ENCODE measurements around the gene GPR75. TPM values are rescaled to one million over a fixed set of nuclear protein-coding genes. Genes with fewer than 3 reads are reported as not detected.

The GPR75 gene
- total RNA-seq, 8 experiments from 2014 or later = 0.87 to 14.2 (median 1.6) TPM

DNA sequence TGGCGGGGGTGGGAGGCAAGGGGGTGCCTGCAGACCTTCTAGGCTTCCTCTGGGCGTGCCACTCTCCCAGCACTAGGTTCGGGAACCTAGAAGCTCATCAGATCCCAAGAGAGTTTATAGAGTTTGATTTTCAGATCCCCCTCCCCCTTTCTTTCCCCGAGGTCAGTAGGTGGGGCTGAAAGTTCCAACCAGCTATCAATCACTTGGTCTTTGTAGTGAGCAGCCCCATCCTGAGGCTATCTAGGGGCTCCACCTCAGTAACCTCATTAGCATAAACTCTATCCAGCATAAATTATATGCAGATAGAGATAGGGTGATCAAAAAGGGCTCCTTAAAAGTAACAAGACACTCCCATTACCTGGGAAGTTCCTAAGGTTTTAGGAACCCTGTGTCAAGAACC is 40.1 kb downstream of the GPR75 start:
- WGBS, 10 experiments = 20 to 90% (median 73%) methylated on average over 1 to 3 of the region's 4 CpGs; no CpG with 5 or more reads in 2 of the 10 experiments
- no peaks in the 10 kb centered on the region for H3K4me1 ChIP-seq (replicated peaks in 1 of 2)
- no peak overlapping the region for H3K4me3 ChIP-seq
- peak in 3 of 8 experiments; percentile 36 to 83 (median 54) for ATAC-seq (replicated peaks in 6 of 8)
- in situ Hi-C loops (cut with MboI; ENCODE audit: low pct_unique_long_range_greater_than_20kb in 2 of 9, low sequenced_read_pairs in 9 of 9, unreplicated experiment in 9 of 9) = no loop called here
- H3K27ac ChIP-seq = no peak overlapping the region

DNA sequence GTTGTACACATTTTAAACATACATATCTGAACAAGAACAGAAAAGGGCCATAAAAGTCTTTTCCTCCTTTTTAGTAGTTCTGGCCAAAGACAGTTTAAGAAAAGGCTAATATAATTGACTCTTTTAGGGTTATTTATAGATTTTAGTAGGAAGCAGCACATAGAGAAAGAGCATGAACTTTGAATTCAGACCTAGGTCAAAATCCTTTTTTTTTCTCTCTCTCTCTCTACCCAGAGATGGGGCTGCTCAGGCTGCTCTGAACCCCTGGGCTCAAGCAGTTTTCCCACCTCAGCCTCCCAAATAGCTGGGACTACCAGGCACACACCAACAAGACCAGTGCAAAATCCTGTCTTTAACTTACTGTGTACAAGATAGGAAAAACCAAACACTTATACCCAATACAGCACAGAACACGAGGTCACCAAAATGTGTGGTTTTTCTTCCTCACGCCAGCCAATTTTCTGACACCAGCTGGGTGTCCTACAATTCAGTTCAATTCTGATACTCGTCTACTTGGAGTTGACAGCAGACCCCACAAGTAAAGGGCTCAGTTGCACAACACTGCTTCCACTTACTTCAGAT is 40.8 kb downstream of the GPR75 start:
- H3K27ac ChIP-seq = no peak overlapping the region
- H3K4me1 ChIP-seq (replicated peaks in 1 of 2) = no peaks in the 10 kb centered on the region
- ATAC-seq (replicated peaks in 6 of 8) = no peak
- no peak overlapping the region for H3K4me3 ChIP-seq
- in situ Hi-C loops (cut with MboI; ENCODE audit: low pct_unique_long_range_greater_than_20kb in 2 of 9, low sequenced_read_pairs in 9 of 9, unreplicated experiment in 9 of 9) = no loop called here
- WGBS, 10 experiments = 80 to 100% (median 98%) methylated on average over 1 to 3 of the region's 3 CpGs; no CpG with 5 or more reads in 4 of the 10 experiments

DNA sequence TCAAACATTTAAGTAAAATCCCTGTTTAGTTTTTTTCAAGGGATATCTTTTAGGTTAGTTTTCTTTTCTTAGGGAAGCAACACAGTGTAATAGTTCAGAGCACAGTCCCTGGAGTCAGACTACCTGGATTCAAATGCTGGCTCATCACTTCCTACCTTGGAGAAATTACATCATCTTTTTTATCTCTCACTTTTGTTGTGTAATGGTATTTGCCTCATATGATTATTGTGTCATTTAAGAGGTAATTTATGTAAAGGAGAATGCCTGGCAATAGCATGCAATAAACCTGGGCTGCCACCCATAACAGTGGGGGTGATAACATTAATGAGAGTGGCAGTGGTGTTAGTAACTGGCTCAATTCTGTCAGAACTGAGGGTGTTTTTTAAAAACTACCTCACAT is 46.6 kb downstream of the GPR75 start:
- in situ Hi-C loops (cut with MboI; ENCODE audit: low pct_unique_long_range_greater_than_20kb in 2 of 9, low sequenced_read_pairs in 9 of 9, unreplicated experiment in 9 of 9) = no loop called here
- Histone ChIP-seq H3K4me3 (no peak overlapping the region), H3K27ac (no peak overlapping the region), H3K4me1 (replicated peaks in 1 of 2) (no peaks in the 10 kb centered on the region)
- no peak for ATAC-seq (replicated peaks in 6 of 8)

DNA sequence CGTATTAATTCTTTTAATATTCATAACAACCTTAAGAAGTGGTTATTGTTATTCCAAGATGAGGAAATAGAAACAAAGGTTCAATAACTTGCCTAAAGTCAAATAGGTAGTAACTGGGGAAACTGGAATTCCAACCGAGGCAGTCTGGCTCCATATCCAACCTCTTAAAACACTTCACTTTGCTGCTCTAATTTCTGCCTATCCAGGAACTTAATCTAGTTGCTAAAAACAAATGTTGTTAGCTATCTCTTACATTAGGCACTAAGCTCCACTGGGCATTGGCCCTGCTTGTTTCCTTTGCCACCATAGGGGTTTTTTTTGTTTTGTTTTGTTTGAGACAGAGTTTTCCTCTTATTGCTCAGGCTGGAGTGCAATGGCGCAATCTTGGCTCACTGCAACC is 48.2 kb downstream of the GPR75 start:
- Histone ChIP-seq H3K4me3 (no peak overlapping the region), H3K4me1 (replicated peaks in 1 of 2) (no peaks in the 10 kb centered on the region), H3K27ac (no peak overlapping the region)
- in situ Hi-C loops (cut with MboI; ENCODE audit: low pct_unique_long_range_greater_than_20kb in 2 of 9, low sequenced_read_pairs in 9 of 9, unreplicated experiment in 9 of 9) = no loop called here
- no peak for ATAC-seq (replicated peaks in 6 of 8)
- WGBS, 10 experiments = 80 to 100% (median 92%) methylated on average over 1 to 3 of the region's 3 CpGs; no CpG with 5 or more reads in 2 of the 10 experiments

Other genes starting within 250 kb of the GPR75 start
- gene CHAC2, start 92.2 kb downstream of the GPR75 start, total RNA-seq = 10 to 100 TPM in 1 of 8 experiments, 1 to 10 TPM in 7; 1.9 to 15.4 (median 5.1) TPM
- gene ASB3, start 73.0 kb downstream of the GPR75 start, total RNA-seq = 10 to 100 TPM; 14.2 to 44.5 (median 38.9) TPM
- gene ERLEC1, start 72.9 kb downstream of the GPR75 start, total RNA-seq = 100 to 1,000 TPM in 1 of 8 experiments, 10 to 100 TPM in 7; 28.6 to 109 (median 41.6) TPM
- gene PSME4, start 111.0 kb upstream of the GPR75 start, total RNA-seq = 100 to 1,000 TPM in 1 of 8 experiments, 10 to 100 TPM in 7; 28.7 to 143 (median 41.5) TPM